SK-N-SH treated with all-trans-retinoic acid at 6 μM for 48 hours (cell line): ENCODE data around the gene TSEN54.

Experiments used
- ATAC-seq: fragments of 200-7000 bp; cut with Tn5 transposase; 3 replicates; pipeline ENCODE4 v1.9.1; 2020; ENCODE audit warnings: mild to moderate bottlenecking, moderate library complexity
- BACH2 ChIP-seq: fragments of 250-450 bp; sonication (Bioruptor Pico); IDR thresholded peaks from 2 replicates; pipeline ENCODE4 v1.9.0; 2021; ENCODE audit warnings: mild to moderate bottlenecking, borderline replicate concordance
- CREB5 ChIP-seq: fragments of 250-450 bp; sonication (Bioruptor Pico); IDR thresholded peaks from 2 replicates; pipeline ENCODE4 v1.5.1; 2020; ENCODE audit warnings: low read depth, mild to moderate bottlenecking, moderate library complexity
- CSDC2 ChIP-seq: fragments of 250-450 bp; sonication (Bioruptor Pico); IDR thresholded peaks from 2 replicates; pipeline ENCODE4 v1.5.0; 2020; ENCODE audit warnings: mild to moderate bottlenecking, moderate library complexity
- CSRNP3 ChIP-seq: fragments of 250-450 bp; sonication (Bioruptor Pico); IDR thresholded peaks from 2 replicates; pipeline ENCODE4 v1.5.1; 2021; ENCODE audit warnings: mild to moderate bottlenecking, moderate library complexity
- ESRRG ChIP-seq: fragments of 250-450 bp; sonication (Bioruptor Pico); IDR thresholded peaks from 2 replicates; pipeline ENCODE4 v1.6.1; 2021; ENCODE audit warnings: mild to moderate bottlenecking
- GLIS3 ChIP-seq: fragments of 250-450 bp; sonication (Bioruptor Pico); IDR thresholded peaks from 2 replicates; pipeline ENCODE4 v1.5.0; 2020; ENCODE audit warnings: mild to moderate bottlenecking, moderate library complexity
- ISL1 ChIP-seq: fragments of 250-450 bp; sonication (Bioruptor Pico); IDR thresholded peaks from 2 replicates; pipeline ENCODE4 v2.1.2; 2022; ENCODE audit warnings: mild to moderate bottlenecking, moderate library complexity
- POU6F1 ChIP-seq: fragments of 250-450 bp; sonication (Bioruptor Pico); IDR thresholded peaks from 2 replicates; pipeline ENCODE4 v1.8.0; 2021; ENCODE audit warnings: low read depth, mild to moderate bottlenecking, moderate library complexity, borderline replicate concordance
- PPARA ChIP-seq: fragments of 250-450 bp; sonication (Bioruptor Pico); IDR thresholded peaks from 2 replicates; pipeline ENCODE4 v1.5.0; 2020; ENCODE audit warnings: mild to moderate bottlenecking, borderline replicate concordance
- RARB ChIP-seq: fragments of 250-450 bp; sonication (Bioruptor Pico); IDR thresholded peaks from 2 replicates; pipeline ENCODE4 v1.8.0; 2021; ENCODE audit warnings: mild to moderate bottlenecking, moderate library complexity
- SNAI2 ChIP-seq: fragments of 250-450 bp; sonication (Bioruptor Pico); IDR thresholded peaks from 2 replicates; pipeline ENCODE4 v1.5.0; 2020; ENCODE audit warnings: mild to moderate bottlenecking, moderate library complexity
- TCF4 ChIP-seq: fragments of 250-450 bp; sonication (Bioruptor Pico); IDR thresholded peaks from 2 replicates; pipeline ENCODE4 v1.8.0; 2021; ENCODE audit warnings: mild to moderate bottlenecking, moderate library complexity, borderline replicate concordance
- TOX ChIP-seq: fragments of 250-450 bp; sonication (Bioruptor Pico); IDR thresholded peaks from 2 replicates; pipeline ENCODE4 v1.8.0; 2021; ENCODE audit warnings: mild to moderate bottlenecking, moderate library complexity, borderline replicate concordance
- TSHZ2 ChIP-seq: fragments of 250-450 bp; sonication (Bioruptor Pico); IDR thresholded peaks from 2 replicates; pipeline ENCODE4 v1.5.0; 2020; ENCODE audit warnings: mild to moderate bottlenecking, moderate library complexity
- ZC3H10 ChIP-seq: fragments of 250-450 bp; sonication (Bioruptor Pico); IDR thresholded peaks from 2 replicates; pipeline ENCODE4 v1.5.1; 2021; ENCODE audit warnings: mild to moderate bottlenecking, moderate library complexity
- ZFP30 ChIP-seq: fragments of 450-650 bp; formaldehyde crosslinking; IDR thresholded peaks from 2 replicates; pipeline ENCODE4 v1.5.0; 2022; ENCODE audit warnings: mild to moderate bottlenecking, moderate library complexity
- ZNF565 ChIP-seq: fragments of 450-650 bp; formaldehyde crosslinking; conservative IDR thresholded peaks from 2 replicates; pipeline ENCODE4 v1.5.0; 2020; ENCODE audit warnings: low read depth, mild to moderate bottlenecking, moderate library complexity
- ZNF8 ChIP-seq: fragments of 450-650 bp; formaldehyde crosslinking; IDR thresholded peaks from 2 replicates; pipeline ENCODE4 v1.5.0; 2020; ENCODE audit warnings: mild to moderate bottlenecking, moderate library complexity
- TF ChIP-seq, protein P1 (sequence below): fragments of 250-450 bp; sonication (Bioruptor Pico); IDR thresholded peaks from 2 replicates; pipeline ENCODE4 v1.8.0; 2020; ENCODE audit warnings: mild to moderate bottlenecking, moderate library complexity, borderline replicate concordance

Gene TSEN54

GRCh38 chr17:75530837-75531720, 14.8 kb downstream of the TSEN54 start:
- TF ChIP-seq CSRNP3 (CRISPR knock-in tag) (no peak), CSDC2 (no peak), TCF4 (CRISPR knock-in tag) (no peak), ZFP30 (no peak), TSHZ2 (CRISPR knock-in tag) (no peak), PPARA (CRISPR knock-in tag) (no peak), ESRRG (no peak), POU6F1 (CRISPR knock-in tag) (no peak), ZC3H10 (CRISPR knock-in tag) (no peak), CREB5 (CRISPR knock-in tag) (no peak), GLIS3 (no peak), ZNF8 (CRISPR knock-in tag) (no peak), ISL1 (CRISPR knock-in tag) (no peak), RARB (CRISPR knock-in tag) (no peak), SNAI2 (no peak)
- TF ChIP-seq, protein P1, sequence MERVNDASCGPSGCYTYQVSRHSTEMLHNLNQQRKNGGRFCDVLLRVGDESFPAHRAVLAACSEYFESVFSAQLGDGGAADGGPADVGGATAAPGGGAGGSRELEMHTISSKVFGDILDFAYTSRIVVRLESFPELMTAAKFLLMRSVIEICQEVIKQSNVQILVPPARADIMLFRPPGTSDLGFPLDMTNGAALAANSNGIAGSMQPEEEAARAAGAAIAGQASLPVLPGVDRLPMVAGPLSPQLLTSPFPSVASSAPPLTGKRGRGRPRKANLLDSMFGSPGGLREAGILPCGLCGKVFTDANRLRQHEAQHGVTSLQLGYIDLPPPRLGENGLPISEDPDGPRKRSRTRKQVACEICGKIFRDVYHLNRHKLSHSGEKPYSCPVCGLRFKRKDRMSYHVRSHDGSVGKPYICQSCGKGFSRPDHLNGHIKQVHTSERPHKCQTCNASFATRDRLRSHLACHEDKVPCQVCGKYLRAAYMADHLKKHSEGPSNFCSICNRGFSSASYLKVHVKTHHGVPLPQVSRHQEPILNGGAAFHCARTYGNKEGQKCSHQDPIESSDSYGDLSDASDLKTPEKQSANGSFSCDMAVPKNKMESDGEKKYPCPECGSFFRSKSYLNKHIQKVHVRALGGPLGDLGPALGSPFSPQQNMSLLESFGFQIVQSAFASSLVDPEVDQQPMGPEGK (CRISPR knock-in tag): no peak

GRCh38 chr17:75531721-75532072, 15.4 kb downstream of the TSEN54 start:
- peak; percentile 9; the same call in 2 of the 3 replicates for ATAC-seq
- TF ChIP-seq TOX (no peak), PPARA (CRISPR knock-in tag) (no peak), TSHZ2 (CRISPR knock-in tag) (no peak), CSDC2 (no peak), BACH2 (no peak), ZNF565 (no peak), ISL1 (CRISPR knock-in tag) (no peak), ZFP30 (no peak)

More at GRCh38 chr17:75530837-75531720, 14.8 kb downstream of the TSEN54 start:
- peak; percentile 15 for ATAC-seq
